Type B pancreatic cell (in vitro differentiated cells): ENCODE data around the gene TEAD1. TPM values are rescaled to one million over a fixed set of nuclear protein-coding genes. Genes with fewer than 3 reads are reported as not detected.

ENCODE experiments used
- DNase-seq: peaks from one replicate; pipeline ENCODE4 v3.0.0; 2021; ENCODE audit warnings: mixed read lengths; ENCODE audit not compliant: unreplicated experiment; ENCODE audit errors: extremely low spot score
- H3K27ac Mint-ChIP-seq: 2 replicates; pipeline ENCODE4 v1.8.0; 2021; ENCODE audit warnings: mild to moderate bottlenecking, mixed read lengths
- H3K27me3 Mint-ChIP-seq: 2 replicates; pipeline ENCODE4 v1.8.0; 2021; ENCODE audit warnings: mixed read lengths
- H3K36me3 Mint-ChIP-seq: 2 replicates; pipeline ENCODE4 v1.8.0; 2021; ENCODE audit warnings: mixed read lengths
- H3K4me1 Mint-ChIP-seq: one replicate; pipeline ENCODE4 v1.8.0; 2021; ENCODE audit warnings: mixed read lengths; ENCODE audit not compliant: unreplicated experiment
- H3K4me3 Mint-ChIP-seq: 2 replicates; pipeline ENCODE4 v1.8.0; 2021; ENCODE audit warnings: mild to moderate bottlenecking, mixed read lengths
- H3K9me3 Mint-ChIP-seq: 2 replicates; pipeline ENCODE4 v1.8.0; 2021; ENCODE audit warnings: mixed read lengths
- CTCF ChIP-seq: fragments of 200-600 bp; sonication (generic); conservative IDR thresholded peaks from 2 replicates; pipeline ENCODE4 v1.5.0; 2021; ENCODE audit warnings: antibody characterized with exemption, mild to moderate bottlenecking
- total RNA-seq: library from RNA; stranded (reverse); gene quantifications from 2 replicates; pipeline ENCODE4 v1.2.1, GENCODE V29; 2021; ENCODE audit warnings: low replicate concordance

The TEAD1 gene
- total RNA-seq, 1 donor from 2014 or later = 91.8 TPM

DNA sequence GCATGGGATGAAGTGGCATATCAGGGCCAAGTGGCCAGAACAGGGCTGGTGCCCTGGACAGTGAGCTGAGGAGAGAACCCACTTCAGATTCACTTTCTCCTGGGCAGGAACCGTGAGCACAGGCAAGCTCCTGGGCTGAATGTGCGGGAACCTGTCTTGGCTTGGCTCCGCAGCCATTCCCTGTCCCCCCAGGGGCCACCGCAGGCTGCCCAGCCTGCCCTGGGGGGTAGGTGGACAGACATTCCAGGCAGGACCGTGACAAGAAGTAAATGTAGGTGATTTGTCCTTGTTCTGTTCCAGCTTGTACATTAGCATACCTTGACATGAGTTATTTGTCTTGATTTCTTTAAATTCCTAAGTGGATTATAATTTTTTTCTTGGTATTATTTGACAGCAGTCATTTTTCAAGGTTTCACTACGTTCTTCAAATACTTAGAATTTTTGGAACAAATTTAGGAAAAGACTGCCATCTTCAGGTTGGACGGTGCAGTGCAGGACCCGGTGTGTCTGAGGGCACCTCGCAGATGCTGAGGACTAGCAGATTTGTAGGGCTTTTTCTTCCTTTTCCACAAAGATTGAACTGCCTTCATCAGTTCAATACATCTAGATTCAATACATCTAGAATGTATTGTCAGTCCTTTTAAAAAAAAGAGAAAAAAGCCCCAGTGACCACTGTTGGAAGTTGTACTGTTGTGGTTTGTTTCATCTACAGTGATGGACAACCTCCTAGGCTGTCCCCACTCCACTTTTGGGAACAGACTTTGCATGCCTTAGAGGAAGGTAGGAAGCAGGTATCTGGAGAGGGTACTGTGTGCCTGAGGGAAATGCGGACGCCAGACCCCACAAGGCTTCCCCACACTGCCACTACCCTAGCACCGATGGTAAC is 219.8 kb downstream of the TEAD1 start:
- Mint-ChIP-seq H3K9me3 (no peaks in the 10 kb centered on the region), H3K4me1 (peaks cover 35% of the 10 kb centered on the region), H3K27ac (peak overlapping the region; percentile 74), H3K27me3 (no peaks in the 10 kb centered on the region), H3K36me3 (peaks cover 32% of the 10 kb centered on the region), H3K4me3 (no peak overlapping the region)
- peak; percentile 96 for TF ChIP-seq CTCF
- DNase-seq = peak; percentile 76

GRCh38 chr11:12897390-12897789 is 223.2 kb downstream of the TEAD1 start:
- Mint-ChIP-seq H3K9me3 (no peaks in the 10 kb centered on the region), H3K27ac (no peak overlapping the region), H3K4me1 (peaks cover 20% of the 10 kb centered on the region), H3K27me3 (no peaks in the 10 kb centered on the region), H3K4me3 (no peak overlapping the region), H3K36me3 (peaks cover 36% of the 10 kb centered on the region)
- TF ChIP-seq CTCF = no peak
- DNase-seq = no peak

DNA sequence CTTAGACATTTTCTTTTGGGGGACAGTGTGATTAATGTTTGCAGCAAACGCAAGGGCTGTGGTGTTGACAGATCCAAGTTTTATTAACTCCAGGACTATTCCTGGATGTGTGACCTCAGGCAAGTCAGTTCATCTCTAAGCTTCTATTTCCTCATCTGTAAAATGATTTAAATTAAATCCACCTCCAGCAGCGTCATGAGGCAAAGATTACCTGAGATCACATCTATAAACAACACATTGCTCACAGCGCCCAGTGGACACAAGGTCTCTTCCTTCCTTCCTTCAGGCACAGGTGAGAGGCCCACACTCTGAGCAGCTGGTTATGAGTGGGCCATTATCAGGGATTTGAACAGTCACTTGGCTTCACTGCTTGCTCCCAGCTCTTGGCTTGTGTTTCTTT is 223.6 kb downstream of the TEAD1 start:
- DNase-seq = no peak
- Mint-ChIP-seq H3K9me3 (no peaks in the 10 kb centered on the region), H3K36me3 (peaks cover 40% of the 10 kb centered on the region), H3K27me3 (no peaks in the 10 kb centered on the region), H3K4me1 (peaks cover 21% of the 10 kb centered on the region), H3K4me3 (no peak overlapping the region), H3K27ac (no peak overlapping the region)
- no peak for TF ChIP-seq CTCF

DNA sequence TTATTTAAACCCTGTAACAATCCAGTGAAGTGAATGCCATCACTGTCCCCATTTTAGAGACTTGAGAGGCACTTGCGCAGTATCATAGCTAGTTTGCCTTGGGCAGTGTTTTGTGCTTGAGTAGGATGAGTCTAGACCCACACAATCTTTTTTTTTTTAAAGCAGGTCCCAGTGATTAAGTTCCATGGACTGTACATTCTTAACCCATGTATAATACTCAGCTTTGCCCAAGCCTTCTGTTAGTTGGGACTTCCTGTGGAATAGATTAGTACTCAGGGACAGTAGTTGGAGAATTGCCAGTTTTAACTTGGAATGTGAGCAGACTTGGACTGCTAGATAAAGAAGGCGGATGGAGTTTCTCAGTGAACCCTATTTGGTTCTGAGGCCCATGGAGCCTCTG is 226.3 kb downstream of the TEAD1 start:
- TF ChIP-seq CTCF = no peak

DNA sequence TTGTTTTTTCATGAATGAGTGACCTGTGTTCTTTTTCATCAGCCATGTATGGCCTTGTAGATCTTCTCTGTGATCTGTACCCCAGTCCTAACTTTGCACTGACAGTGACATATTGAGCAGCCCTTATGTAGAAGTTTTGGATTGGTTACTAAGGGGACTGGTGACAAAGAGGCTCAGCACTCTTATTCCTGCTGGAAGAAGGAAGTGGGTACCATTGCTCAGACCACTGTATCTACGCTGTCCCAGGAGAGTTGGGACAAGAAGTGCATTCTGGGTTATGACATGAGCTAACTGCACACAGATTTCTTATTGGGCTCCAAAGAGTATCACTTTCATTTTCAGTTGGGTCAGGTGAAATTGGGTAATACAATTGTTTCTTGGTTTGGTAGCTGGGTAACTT is 227.1 kb downstream of the TEAD1 start:
- TF ChIP-seq CTCF = no peak
- no peak overlapping the region for H3K4me3 Mint-ChIP-seq
- no peaks in the 10 kb centered on the region for H3K27me3 Mint-ChIP-seq
- peaks cover 43% of the 10 kb centered on the region for H3K36me3 Mint-ChIP-seq
- H3K27ac Mint-ChIP-seq = no peak overlapping the region
- no peak for DNase-seq
- peaks cover 13% of the 10 kb centered on the region for H3K4me1 Mint-ChIP-seq
- H3K9me3 Mint-ChIP-seq = no peaks in the 10 kb centered on the region

More for the DNA sequence above, 226.3 kb downstream of the TEAD1 start:
- Mint-ChIP-seq H3K27me3 (no peaks in the 10 kb centered on the region), H3K4me3 (no peak overlapping the region), H3K27ac (no peak overlapping the region), H3K9me3 (no peaks in the 10 kb centered on the region), H3K4me1 (peaks cover 13% of the 10 kb centered on the region), H3K36me3 (peaks cover 43% of the 10 kb centered on the region)
- DNase-seq = no peak
